Measurements from ENCODE around the gene GPC6. TPM values are rescaled to one million over a fixed set of nuclear protein-coding genes. Genes with fewer than 3 reads are reported as not detected.

The GPC6 gene
- total RNA-seq, 4 donors from 2014 or later, result 2.7 to 5.7 (median 4.4) TPM

- no peak overlapping the region for H3K27ac ChIP-seq
- H3K4me3 ChIP-seq, result no peak overlapping the region
- H3K4me1 ChIP-seq, result no peaks in the 10 kb centered on the region
- no peak for DNase-seq (ENCODE audit: low spot score in 2 of 2)
- H3K27me3 ChIP-seq, result peaks cover 3% of the 10 kb centered on the region
- no peaks in the 10 kb centered on the region for H3K36me3 ChIP-seq
- TF ChIP-seq EP300 (IDR thresholded peaks at IDR 0.05) (no peak), POLR2A (IDR thresholded peaks at IDR 0.05) (no peak), POLR2AphosphoS5 (IDR thresholded peaks at IDR 0.05) (no peak), CTCF (IDR thresholded peaks at IDR 0.05) (no peak)
- H3K9me3 ChIP-seq, result no peaks in the 10 kb centered on the region
These were observed 1190.7 kb downstream of the GPC6 start for GRCh38 chr13:94417294-94417693.

- no peaks in the 10 kb centered on the region for H3K9me3 ChIP-seq
- H3K27ac ChIP-seq, result no peak overlapping the region
- no peak for DNase-seq (ENCODE audit: low spot score in 2 of 2)
- no peaks in the 10 kb centered on the region for H3K36me3 ChIP-seq
- H3K4me3 ChIP-seq, result no peak overlapping the region
- no peak for TF ChIP-seq POLR2AphosphoS5 (IDR thresholded peaks at IDR 0.05)
- H3K27me3 ChIP-seq, result peaks cover 3% of the 10 kb centered on the region
- 71% methylated on average over 1 of the region's 1 CpG for WGBS
- no peaks in the 10 kb centered on the region for H3K4me1 ChIP-seq
These were observed 1192.8 kb downstream of the GPC6 start for GRCh38 chr13:94419304-94419924.

GRCh38 chr13:94419925-94420305 lies 1193.3 kb downstream of the GPC6 start:
- no peak overlapping the region for H3K27ac ChIP-seq
- WGBS, result 22% methylated on average over 1 of the region's 1 CpG
- H3K36me3 ChIP-seq, result no peaks in the 10 kb centered on the region
- H3K4me1 ChIP-seq, result no peaks in the 10 kb centered on the region
- H3K9me3 ChIP-seq, result no peaks in the 10 kb centered on the region
- no peak overlapping the region for H3K4me3 ChIP-seq
- no peak for DNase-seq (ENCODE audit: low spot score in 2 of 2)
- TF ChIP-seq CTCF (IDR thresholded peaks at IDR 0.05) (no peak), EP300 (IDR thresholded peaks at IDR 0.05) (no peak), POLR2AphosphoS5 (IDR thresholded peaks at IDR 0.05) (no peak), POLR2A (IDR thresholded peaks at IDR 0.05) (no peak)
- H3K27me3 ChIP-seq, result peaks cover 3% of the 10 kb centered on the region

- no peaks in the 10 kb centered on the region for H3K9me3 ChIP-seq
- no peak for TF ChIP-seq POLR2A (IDR thresholded peaks at IDR 0.05)
- no peak for TF ChIP-seq CTCF (IDR thresholded peaks at IDR 0.05)
- no peak for TF ChIP-seq EP300 (IDR thresholded peaks at IDR 0.05)
- TF ChIP-seq POLR2AphosphoS5 (IDR thresholded peaks at IDR 0.05), result no peak
- no peak overlapping the region for H3K27ac ChIP-seq
- 54% methylated on average over 5 of the region's 5 CpGs for WGBS
- H3K27me3 ChIP-seq, result no peaks in the 10 kb centered on the region
- no peak overlapping the region for H3K4me3 ChIP-seq
- H3K4me1 ChIP-seq, result no peaks in the 10 kb centered on the region
- no peaks in the 10 kb centered on the region for H3K36me3 ChIP-seq
- no peak for DNase-seq (ENCODE audit: low spot score in 2 of 2)
These were observed 1200.8 kb downstream of the GPC6 start for GRCh38 chr13:94427313-94427953.

GRCh38 chr13:94431574-94431973 lies 1205.0 kb downstream of the GPC6 start:
- no peaks in the 10 kb centered on the region for H3K36me3 ChIP-seq
- no peak for DNase-seq (ENCODE audit: low spot score in 2 of 2)
- H3K27me3 ChIP-seq, result no peaks in the 10 kb centered on the region
- 84% methylated on average over 2 of the region's 2 CpGs for WGBS
- H3K27ac ChIP-seq, result no peak overlapping the region
- TF ChIP-seq POLR2A (IDR thresholded peaks at IDR 0.05) (no peak), CTCF (IDR thresholded peaks at IDR 0.05) (no peak), EP300 (IDR thresholded peaks at IDR 0.05) (no peak), POLR2AphosphoS5 (IDR thresholded peaks at IDR 0.05) (no peak)
- H3K4me1 ChIP-seq, result no peaks in the 10 kb centered on the region
- no peaks in the 10 kb centered on the region for H3K9me3 ChIP-seq
- no peak overlapping the region for H3K4me3 ChIP-seq

Measured in suprapubic skin (tissue), 4 donors.